H1 (cell line): Measurements from ENCODE around the gene ZNF613. TPM values are rescaled to one million over a fixed set of nuclear protein-coding genes. Genes with fewer than 3 reads are reported as not detected.
"Not testable (repeated sequence)": the region's sequence is repeated elsewhere in the genome, so short reads cannot be mapped to it uniquely, and the experiment has no call there.

ENCODE experiments used
- CTCF ChIA-PET: fragments of 300-600 bp; sonication (Branson Sonifier 250); formaldehyde crosslinking; loops from one replicate; lab custom pipeline; 2021; ENCODE audit not compliant: partially characterized antibody; lab: Charles Lee
- POLR2A ChIA-PET: fragments of 300-600 bp; sonication (Branson Sonifier 250); formaldehyde crosslinking; loops from one replicate; lab custom pipeline; 2021; ENCODE audit warnings: inconsistent platforms; ENCODE audit not compliant: partially characterized antibody; lab: Charles Lee
- DNase-seq, 2 experiments: peaks; one replicate each; pipeline versions ENCODE4 v3.0.0 to v3.0.0-alpha.2; 2010 to 2022; ENCODE audit warnings: low spot score in 2 of 2, low read depth in 1 of 2, mixed read lengths in 1 of 2
- FAIRE-seq: peaks from 2 replicates; lab custom pipeline; 2011; peaks lifted over from hg19 to GRCh38; lab: Jason Lieb, UNC
- H2AFZ ChIP-seq: 2 replicates; pipeline ENCODE4 v1.8.1; 2012; ENCODE audit warnings: low read length, inconsistent platforms
- H2AK5ac ChIP-seq: 2 replicates; pipeline ENCODE4 v1.6.1; 2013; ENCODE audit warnings: low read depth, low read length
- H2BK120ac ChIP-seq: replicated peaks from 2 replicates; pipeline ENCODE3; 2013; ENCODE audit warnings: low read depth, low read length, inconsistent platforms
- H2BK12ac ChIP-seq: 2 replicates; pipeline ENCODE4 v1.6.1; 2013; ENCODE audit warnings: low read depth, low read length
- H2BK15ac ChIP-seq: 2 replicates; pipeline ENCODE4 v1.6.1; 2013; ENCODE audit warnings: low read length
- H2BK20ac ChIP-seq: 2 replicates; pipeline ENCODE4 v1.6.1; 2013; ENCODE audit warnings: low read length
- H2BK5ac ChIP-seq: 2 replicates; pipeline ENCODE4 v1.6.1; 2013; ENCODE audit warnings: low read depth, low read length
- H3K14ac ChIP-seq: 2 replicates; pipeline ENCODE4 v1.6.1; 2013; ENCODE audit warnings: inconsistent platforms; ENCODE audit not compliant: insufficient read length
- H3K18ac ChIP-seq: 2 replicates; pipeline ENCODE4 v1.6.1; 2013; ENCODE audit warnings: low read length; ENCODE audit errors: extremely low read depth
- H3K23ac ChIP-seq: 2 replicates; pipeline ENCODE4 v1.6.1; 2013; ENCODE audit warnings: inconsistent platforms; ENCODE audit not compliant: insufficient read length
- H3K23me2 ChIP-seq: 2 replicates; pipeline ENCODE4 v1.6.1; 2013; ENCODE audit warnings: low read depth, low read length
- H3K27ac ChIP-seq: 2 replicates; pipeline ENCODE4 v1.6.1; 2011; ENCODE audit warnings: low read depth, low read length, inconsistent platforms
- H3K27me3 ChIP-seq, 4 experiments: replicated peaks in 1 of 4; 1 replicate in 1 of 4; 2 replicates in 3 of 4; pipeline versions ENCODE4 v1.6.1 to v1.8.1; 2011 to 2013; ENCODE audit warnings: low read length in 3 of 4, mild to moderate bottlenecking in 3 of 4, inconsistent platforms in 2 of 4, mixed read lengths in 2 of 4, moderate library complexity in 1 of 4; ENCODE audit not compliant: control insufficient read depth in 3 of 4, insufficient read depth in 3 of 4; ENCODE audit errors: extremely low read depth in 1 of 4
- H3K36me3 ChIP-seq, 4 experiments: 2 replicates each; pipeline versions ENCODE4 v1.6.1 to v1.8.1; 2011 to 2013; ENCODE audit warnings: mild to moderate bottlenecking in 4 of 4, low read length in 3 of 4, moderate library complexity in 2 of 4, control low read depth in 1 of 4, inconsistent platforms in 1 of 4; ENCODE audit not compliant: insufficient read depth in 4 of 4, control insufficient read depth in 2 of 4
- H3K4ac ChIP-seq: replicated peaks from 2 replicates; pipeline ENCODE3; 2013; ENCODE audit warnings: low read length, low read depth, mixed read lengths, inconsistent platforms; ENCODE audit not compliant: insufficient read length
- H3K4me1 ChIP-seq, 4 experiments: replicated peaks in 1 of 4; 1 replicate in 1 of 4; 2 replicates in 3 of 4; pipeline versions ENCODE4 v1.6.1 to v1.8.1; 2011 to 2013; ENCODE audit warnings: low read length in 3 of 4, inconsistent platforms in 2 of 4, mixed read lengths in 1 of 4; ENCODE audit not compliant: insufficient read depth in 4 of 4, control insufficient read depth in 3 of 4
- H3K4me2 ChIP-seq, 2 experiments: 2 replicates each; pipeline versions ENCODE4 v1.6.1 to v1.8.1; 2011 to 2013; ENCODE audit warnings: low read depth in 2 of 2, low read length in 2 of 2, control low read depth in 1 of 2, inconsistent platforms in 1 of 2, mild to moderate bottlenecking in 1 of 2; ENCODE audit not compliant: insufficient read depth in 1 of 2
- H3K4me3 ChIP-seq, 4 experiments: fragments of 200-600, 300-600 bp in 1 of 4; sonication (generic), shearing (Covaris generic), sonication (Bioruptor Twin) in 1 of 4; 2 replicates each; pipeline versions ENCODE4 v1.5.1 to v1.8.1; 2011 to 2016; ENCODE audit warnings: low read length in 4 of 4, low read depth in 3 of 4, control low read depth in 2 of 4, inconsistent platforms in 2 of 4, mild to moderate bottlenecking in 2 of 4, mixed read lengths in 1 of 4, moderate library complexity in 1 of 4; ENCODE audit not compliant: insufficient read depth in 2 of 4; ENCODE audit errors: extremely low read depth in 1 of 4
- H3K56ac ChIP-seq: replicated peaks from 2 replicates; pipeline ENCODE3; 2013; ENCODE audit warnings: low read depth, mild to moderate bottlenecking, mixed read lengths, low read length, inconsistent platforms; ENCODE audit not compliant: insufficient read length
- H3K79me1 ChIP-seq: 2 replicates; pipeline ENCODE4 v1.6.1; 2013; ENCODE audit warnings: low read depth, low read length, control low read depth
- H3K79me2 ChIP-seq, 2 experiments: 2 replicates each; pipeline versions ENCODE4 v1.6.1 to v1.8.1; 2012 to 2013; ENCODE audit warnings: low read length in 2 of 2, mild to moderate bottlenecking in 2 of 2, inconsistent platforms in 1 of 2; ENCODE audit not compliant: insufficient read depth in 2 of 2, control insufficient read depth in 1 of 2
- H3K9ac ChIP-seq, 4 experiments: replicated peaks in 1 of 4; 1 replicate in 1 of 4; 2 replicates in 3 of 4; pipeline versions ENCODE4 v1.6.1 to v1.8.1; 2011 to 2013; ENCODE audit warnings: low read depth in 3 of 4, low read length in 3 of 4, control low read depth in 2 of 4, mild to moderate bottlenecking in 2 of 4, moderate library complexity in 2 of 4, inconsistent platforms in 1 of 4; ENCODE audit errors: extremely low read depth in 1 of 4
- H3K9me3 ChIP-seq, 2 experiments: 2 replicates each; pipeline versions ENCODE4 v1.6.1 to v1.8.1; 2012 to 2013; ENCODE audit warnings: mild to moderate bottlenecking in 2 of 2, moderate library complexity in 2 of 2, control low read depth in 1 of 2, inconsistent platforms in 1 of 2, low read depth in 1 of 2, low read length in 1 of 2, mixed read lengths in 1 of 2; ENCODE audit not compliant: insufficient read depth in 2 of 2
- H4K20me1 ChIP-seq, 2 experiments: replicated peaks in 1 of 2; 2 replicates each; pipeline versions ENCODE3 to v1.8.1; 2011 to 2013; ENCODE audit warnings: inconsistent platforms in 2 of 2, low read length in 2 of 2, mild to moderate bottlenecking in 1 of 2; ENCODE audit not compliant: insufficient read depth in 2 of 2, control insufficient read depth in 1 of 2
- H4K5ac ChIP-seq: 2 replicates; pipeline ENCODE4 v1.6.1; 2013; ENCODE audit warnings: low read length, low read depth, mixed read lengths, inconsistent platforms; ENCODE audit not compliant: insufficient read length
- H4K8ac ChIP-seq: 2 replicates; pipeline ENCODE4 v1.8.0; 2013; ENCODE audit warnings: mild to moderate bottlenecking, moderate library complexity, low read length, inconsistent platforms; ENCODE audit not compliant: insufficient read depth; ENCODE audit errors: extremely low read depth
- H4K91ac ChIP-seq: replicated peaks from 2 replicates; pipeline ENCODE3; 2013; ENCODE audit warnings: low read length, mixed read lengths, inconsistent platforms; ENCODE audit not compliant: insufficient read length
- WGBS, 2 experiments: shearing (Covaris generic) in 1 of 2; methylation state at CpG; one replicate each; pipeline versions ENCODE4 v1.1.6 to v1.1.7; 2013 to 2015; ENCODE audit warnings: low lambda C conversion rate in 2 of 2, mixed read lengths in 2 of 2, inconsistent platforms in 1 of 2, low coverage in 1 of 2, missing lambda C conversion rate in 1 of 2; ENCODE audit not compliant: insufficient replicate concordance in 2 of 2, insufficient coverage in 1 of 2, insufficient read length in 1 of 2; ENCODE audit errors: extremely low coverage in 1 of 2, missing lambda C conversion rate in 1 of 2; 5-methylcytosine and 5-hydroxymethylcytosine counted together
- polyA plus RNA-seq, 7 experiments: library from polyadenylated mRNA; depleted of rRNA in 3 of 7; stranded (reverse) in 5 of 7; unstranded in 2 of 7; fragments of >200 nt in 5 of 7; fragments of 200-250 nt in 2 of 7; gene quantifications; 1 replicate in 5 of 7; 2 replicates in 1 of 7; 4 replicates in 1 of 7; pipeline versions ENCODE4 v1.2.1 to v1.2.3, GENCODE V29; 2011 to 2013; ENCODE audit warnings: missing spikeins in 2 of 7, mixed read lengths in 2 of 7
- total RNA-seq: library from RNA; stranded (reverse); fragmentation: NEBNext Ultra II Directional; extraction: Animal tissue kit (Norgen Biotek cat#: 25700); gene quantifications from 2 replicates; pipeline ENCODE4 v1.2.1, GENCODE V29; 2021

The ZNF613 gene
- total and polyA plus RNA-seq, 2 of the 8 experiments (the other 6 are each of a cell fraction or from before 2014, with no cell fraction given): 4.7 to 14.2 TPM

GRCh38 chr19:51975787-51976186 lies 48.5 kb downstream of the ZNF613 start:
- not testable (repeated sequence) for H3K4me1 ChIP-seq, FAIRE-seq, DNase-seq, H4K8ac ChIP-seq, H3K27me3 ChIP-seq, H3K14ac ChIP-seq, H2BK12ac ChIP-seq, H2AK5ac ChIP-seq, H3K4me2 ChIP-seq, H2BK120ac ChIP-seq, H4K20me1 ChIP-seq, H3K23ac ChIP-seq, H3K4ac ChIP-seq, H4K91ac ChIP-seq, H3K27ac ChIP-seq, H3K56ac ChIP-seq, H2BK15ac ChIP-seq, H4K5ac ChIP-seq, H3K9ac ChIP-seq, H3K79me1 ChIP-seq, H2AFZ ChIP-seq, H3K4me3 ChIP-seq, H3K18ac ChIP-seq, H2BK20ac ChIP-seq, H2BK5ac ChIP-seq, H3K23me2 ChIP-seq
- 93% methylated on average over 17 of the region's 17 CpGs; no CpG with 5 or more reads in 1 of the 2 experiments for WGBS, 2 experiments
- Histone ChIP-seq H3K79me2 (peaks cover 0 to 21% of the 10 kb centered on the region in 2 experiments; a peak in 2 of 4 replicates), H3K9me3 (peaks cover 57 to 67% of the 10 kb centered on the region in 2 experiments), H3K36me3 (peaks cover 4 to 51% (median 22%) of the 10 kb centered on the region in 4 experiments; a peak in 6 of 8 replicates)
- ChIA-PET CTCF (interaction anchor here (0.6 kb wide), 1 partner anchor 289 kb away, joined by 3 read pairs; no protein-coding TSS in a partner anchor), POLR2A (interaction anchor here (1.1 kb wide), 1 partner anchor 120 kb away, joined by 3 read pairs; no protein-coding TSS in a partner anchor)
